B cell (primary cell): Measurements from ENCODE around the gene PRKN.

Experiments used
- CTCF ChIP-seq: fragments of 200-600 bp; IDR thresholded peaks from one replicate; pipeline ENCODE4 v1.8.0; 2022; ENCODE audit warnings: antibody characterized with exemption, mild to moderate bottlenecking
- EZH2 ChIP-seq: IDR thresholded peaks from 2 replicates; pipeline ENCODE4 v1.6.1; 2012; ENCODE audit warnings: borderline replicate concordance, low read depth, mild to moderate bottlenecking, moderate library complexity, low read length; ENCODE audit not compliant: insufficient read depth, poor library complexity, severe bottlenecking

DNA sequence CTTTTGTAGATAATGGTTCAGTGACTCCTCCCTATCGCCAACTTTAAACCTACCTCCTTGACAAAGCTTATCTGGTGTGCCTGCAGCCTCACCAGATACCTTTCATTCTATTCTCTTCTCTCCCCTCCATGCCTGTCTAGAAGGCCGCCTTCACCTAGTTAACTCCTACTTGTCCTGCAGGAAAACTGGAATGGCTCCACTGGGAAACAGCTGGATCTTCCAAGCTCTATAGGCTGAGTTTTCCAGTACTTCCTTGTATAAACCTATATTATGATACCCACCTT, 6.2 kb downstream of the PRKN start:
- TF ChIP-seq CTCF (no peak), EZH2 (no peak)
